ENCODE results near the gene SLC13A3.

Gene SLC13A3

DNA sequence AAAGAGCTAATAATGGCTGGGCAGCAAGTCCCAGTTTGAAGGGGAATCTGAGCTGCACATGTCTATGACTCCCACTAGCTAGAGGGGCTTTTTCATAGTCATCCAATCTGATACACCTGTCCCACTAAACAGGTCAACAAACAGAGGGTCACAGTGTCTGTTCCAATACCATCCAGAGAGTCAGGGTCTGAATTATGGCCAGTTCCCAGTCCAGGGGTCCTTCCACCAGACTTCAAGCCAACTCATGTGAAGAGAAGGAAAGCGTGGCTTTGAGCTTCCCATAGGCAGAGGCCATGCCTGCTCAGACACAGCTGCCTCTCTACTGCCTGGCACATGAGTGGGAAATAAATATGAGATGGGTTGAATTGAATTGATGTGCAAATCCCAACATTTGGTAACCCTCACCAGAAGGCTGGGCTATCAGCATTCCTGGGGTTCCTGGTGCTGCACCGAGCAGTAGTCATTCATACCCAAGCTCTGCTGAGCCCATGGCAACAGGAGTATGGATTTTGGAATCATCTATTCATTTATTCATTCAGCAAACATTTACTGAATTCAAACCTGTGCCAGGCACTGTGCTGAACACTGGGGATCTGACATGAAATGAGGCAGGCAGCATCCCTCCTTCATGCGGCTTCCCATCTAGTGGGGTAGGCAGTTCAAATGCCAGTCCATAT, 20.7 kb upstream of the SLC13A3 start:
- no peaks in the 10 kb centered on the region for H3K9me2 ChIP-seq (replicated peaks; ENCODE audit: low read depth, low read length)
- no peak for TF ChIP-seq CTCF (conservative IDR thresholded peaks at IDR 0.05; ENCODE audit: low read length)
- TF ChIP-seq EZH2phosphoT487 (IDR thresholded peaks at IDR 0.05; ENCODE audit: borderline replicate concordance): no peak
- no peak overlapping the region for H3K4me3 ChIP-seq (ENCODE audit: low read length, poor library complexity, severe bottlenecking)
- H4K20me1 ChIP-seq (ENCODE audit: insufficient read depth, low read length, poor library complexity, severe bottlenecking): no peaks in the 10 kb centered on the region
- H3K9ac ChIP-seq (ENCODE audit: low read depth, low read length, poor library complexity, severe bottlenecking): no peak overlapping the region
- no peaks in the 10 kb centered on the region for H3K79me2 ChIP-seq (ENCODE audit: insufficient read depth, low read length)
- H3K4me2 ChIP-seq (ENCODE audit: low read depth, low read length, poor library complexity, severe bottlenecking): no peak overlapping the region
- H2AFZ ChIP-seq (ENCODE audit: low read length): no peak overlapping the region
- no peaks in the 10 kb centered on the region for H3F3A ChIP-seq (ENCODE audit: low read depth)
- no peaks in the 10 kb centered on the region for H3K36me3 ChIP-seq (ENCODE audit: insufficient read depth, low read length)
- no peaks in the 10 kb centered on the region for H3K9me3 ChIP-seq (ENCODE audit: insufficient read depth, low read depth, low read length)
- H3K27me3 ChIP-seq (ENCODE audit: insufficient read depth, low read length, poor library complexity, severe bottlenecking): no peaks in the 10 kb centered on the region
- H3K4me1 ChIP-seq (ENCODE audit: insufficient read depth, low read length, poor library complexity, severe bottlenecking): no peaks in the 10 kb centered on the region

- Histone ChIP-seq H3K27me3 (ENCODE audit: insufficient read depth, low read length, poor library complexity, severe bottlenecking) (no peaks in the 10 kb centered on the region), H3K9me2 (replicated peaks; ENCODE audit: low read depth, low read length) (no peaks in the 10 kb centered on the region), H3K4me2 (ENCODE audit: low read depth, low read length, poor library complexity, severe bottlenecking) (no peak overlapping the region), H3K9me3 (ENCODE audit: insufficient read depth, low read depth, low read length) (no peaks in the 10 kb centered on the region), H3K79me2 (ENCODE audit: insufficient read depth, low read length) (no peaks in the 10 kb centered on the region), H2AFZ (ENCODE audit: low read length) (no peak overlapping the region), H4K20me1 (ENCODE audit: insufficient read depth, low read length, poor library complexity, severe bottlenecking) (no peaks in the 10 kb centered on the region), H3K4me1 (ENCODE audit: insufficient read depth, low read length, poor library complexity, severe bottlenecking) (no peaks in the 10 kb centered on the region), H3K9ac (ENCODE audit: low read depth, low read length, poor library complexity, severe bottlenecking) (no peak overlapping the region), H3K4me3 (ENCODE audit: low read length, poor library complexity, severe bottlenecking) (no peak overlapping the region), H3F3A (ENCODE audit: low read depth) (no peaks in the 10 kb centered on the region), H3K36me3 (ENCODE audit: insufficient read depth, low read length) (no peaks in the 10 kb centered on the region)
- TF ChIP-seq CTCF (conservative IDR thresholded peaks at IDR 0.05; ENCODE audit: low read length) (no peak), EZH2phosphoT487 (IDR thresholded peaks at IDR 0.05; ENCODE audit: borderline replicate concordance) (no peak)
These were observed 19.6 kb upstream of the SLC13A3 start for GRCh38 chr20:46670585-46671584.

DNA sequence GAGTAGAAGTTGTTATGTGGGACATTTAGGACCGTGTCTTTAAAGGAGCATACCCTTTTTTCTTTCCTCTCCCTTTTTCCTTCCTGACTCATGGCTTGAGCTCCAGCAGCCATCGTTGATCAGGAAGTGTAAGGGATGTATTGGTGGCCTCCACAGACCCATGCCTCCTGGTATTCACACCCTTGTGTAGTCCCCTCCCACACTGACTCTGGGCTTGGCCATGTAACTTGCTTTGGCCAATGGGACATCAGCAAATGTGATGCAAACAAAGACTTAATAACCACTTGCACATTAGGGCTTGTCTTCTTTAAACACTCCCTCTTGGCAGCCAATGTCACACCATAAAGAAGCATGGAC, 18.9 kb upstream of the SLC13A3 start:
- no peak overlapping the region for H3K4me3 ChIP-seq (ENCODE audit: low read length, poor library complexity, severe bottlenecking)
- no peak overlapping the region for H3K4me2 ChIP-seq (ENCODE audit: low read depth, low read length, poor library complexity, severe bottlenecking)
- H3K27me3 ChIP-seq (ENCODE audit: insufficient read depth, low read length, poor library complexity, severe bottlenecking): no peaks in the 10 kb centered on the region
- no peak overlapping the region for H2AFZ ChIP-seq (ENCODE audit: low read length)
- no peaks in the 10 kb centered on the region for H3K79me2 ChIP-seq (ENCODE audit: insufficient read depth, low read length)
- no peaks in the 10 kb centered on the region for H3F3A ChIP-seq (ENCODE audit: low read depth)
- H3K9ac ChIP-seq (ENCODE audit: low read depth, low read length, poor library complexity, severe bottlenecking): no peak overlapping the region
- H3K9me2 ChIP-seq (replicated peaks; ENCODE audit: low read depth, low read length): no peaks in the 10 kb centered on the region
- TF ChIP-seq CTCF (conservative IDR thresholded peaks at IDR 0.05; ENCODE audit: low read length): no peak
- TF ChIP-seq EZH2phosphoT487 (IDR thresholded peaks at IDR 0.05; ENCODE audit: borderline replicate concordance): no peak
- no peaks in the 10 kb centered on the region for H3K4me1 ChIP-seq (ENCODE audit: insufficient read depth, low read length, poor library complexity, severe bottlenecking)
- H4K20me1 ChIP-seq (ENCODE audit: insufficient read depth, low read length, poor library complexity, severe bottlenecking): no peaks in the 10 kb centered on the region
- no peaks in the 10 kb centered on the region for H3K9me3 ChIP-seq (ENCODE audit: insufficient read depth, low read depth, low read length)
- no peaks in the 10 kb centered on the region for H3K36me3 ChIP-seq (ENCODE audit: insufficient read depth, low read length)
